Fibroblast of lung (primary cell): ENCODE data around the gene GRIN3B. TPM values are rescaled to one million over a fixed set of nuclear protein-coding genes. Genes with fewer than 3 reads are reported as not detected.

ENCODE experiments used
- DNase-seq, 2 donors: peaks; one replicate each; pipeline versions ENCODE4 v3.0.0 to v3.0.0-alpha.2; 2010; ENCODE audit warnings: low read depth in 2 of 2
- H2AFZ ChIP-seq: 2 replicates; pipeline ENCODE4 v1.5.1; 2012; ENCODE audit warnings: low read length, control low read depth, inconsistent platforms
- H3K27ac ChIP-seq: 2 replicates; pipeline ENCODE4 v1.5.1; 2011; ENCODE audit warnings: low read length, control low read depth; ENCODE audit not compliant: insufficient read depth
- H3K27me3 ChIP-seq: 2 replicates; pipeline ENCODE4 v1.5.1; 2011; ENCODE audit warnings: mild to moderate bottlenecking, low read length; ENCODE audit not compliant: control insufficient read depth, insufficient read depth
- H3K36me3 ChIP-seq: 2 replicates; pipeline ENCODE4 v1.5.1; 2011; ENCODE audit warnings: low read length; ENCODE audit not compliant: control insufficient read depth, insufficient read depth
- H3K4me1 ChIP-seq: 2 replicates; pipeline ENCODE4 v1.5.1; 2011; ENCODE audit warnings: low read length; ENCODE audit not compliant: control insufficient read depth, insufficient read depth; ENCODE audit errors: extremely low read depth
- H3K4me2 ChIP-seq: 2 replicates; pipeline ENCODE4 v1.5.1; 2011; ENCODE audit warnings: low read length, control low read depth; ENCODE audit not compliant: insufficient read depth; ENCODE audit errors: extremely low read depth
- H3K4me3 ChIP-seq, 4 experiments: fragments of 200-600 bp in 1 of 4; sonication (generic) in 1 of 4; replicated peaks in 1 of 4; 2 replicates each; pipeline ENCODE4 v1.5.1; 2011 to 2016; ENCODE audit warnings: low read length in 4 of 4, low read depth in 3 of 4, mild to moderate bottlenecking in 3 of 4, control low read depth in 2 of 4, inconsistent platforms in 1 of 4, mixed read lengths in 1 of 4; ENCODE audit not compliant: insufficient read depth in 1 of 4; ENCODE audit errors: control extremely low read depth in 1 of 4
- H3K79me2 ChIP-seq: 2 replicates; pipeline ENCODE4 v1.5.1; 2012; ENCODE audit warnings: mild to moderate bottlenecking, low read length, inconsistent platforms; ENCODE audit not compliant: control insufficient read depth, insufficient read depth
- H3K9ac ChIP-seq: 2 replicates; pipeline ENCODE4 v1.5.1; 2011; ENCODE audit warnings: mild to moderate bottlenecking, low read length, control low read depth; ENCODE audit not compliant: insufficient read depth
- H3K9me3 ChIP-seq: 2 replicates; pipeline ENCODE4 v1.5.1; 2012; ENCODE audit warnings: low read depth, low read length; ENCODE audit not compliant: control insufficient read depth, insufficient read depth
- H4K20me1 ChIP-seq: 2 replicates; pipeline ENCODE4 v1.5.1; 2011; ENCODE audit warnings: low read length; ENCODE audit not compliant: control insufficient read depth, insufficient read depth; ENCODE audit errors: extremely low read depth
- EZH2 ChIP-seq: IDR thresholded peaks from 2 replicates; pipeline ENCODE4 v1.5.1; 2012; ENCODE audit warnings: low read length, control low read depth, mild to moderate bottlenecking; ENCODE audit errors: missing control alignments
- polyA plus RNA-seq, 2 donors: library from polyadenylated mRNA; depleted of rRNA in 1 of 2; stranded (reverse) in 1 of 2; unstranded in 1 of 2; fragments of >200 nt; gene quantifications; 2 replicates each; pipeline ENCODE4 v1.2.1, GENCODE V29; 2011 to 2012; ENCODE audit warnings: missing spikeins in 1 of 2
- total RNA-seq: library from RNA; depleted of rRNA; stranded (reverse); fragments of >200 nt; gene quantifications from 2 replicates; pipeline ENCODE4 v1.2.1, GENCODE V29; 2014
- TF ChIP-seq, protein P1 (sequence below), 2 donors: IDR thresholded peaks in 1 of 2; conservative IDR thresholded peaks in 1 of 2; 1 replicate in 1 of 2; 2 replicates in 1 of 2; pipeline ENCODE4 v1.5.1; 2011 to 2012; ENCODE audit warnings: low read length in 2 of 2, control low read depth in 1 of 2, inconsistent platforms in 1 of 2, low read depth in 1 of 2, mild to moderate bottlenecking in 1 of 2

The GRIN3B gene
- total and polyA plus RNA-seq, 2 donors (not counting 1 experiment from before 2014, with no cell fraction given), result 0.12 to 0.66 TPM

DNA sequence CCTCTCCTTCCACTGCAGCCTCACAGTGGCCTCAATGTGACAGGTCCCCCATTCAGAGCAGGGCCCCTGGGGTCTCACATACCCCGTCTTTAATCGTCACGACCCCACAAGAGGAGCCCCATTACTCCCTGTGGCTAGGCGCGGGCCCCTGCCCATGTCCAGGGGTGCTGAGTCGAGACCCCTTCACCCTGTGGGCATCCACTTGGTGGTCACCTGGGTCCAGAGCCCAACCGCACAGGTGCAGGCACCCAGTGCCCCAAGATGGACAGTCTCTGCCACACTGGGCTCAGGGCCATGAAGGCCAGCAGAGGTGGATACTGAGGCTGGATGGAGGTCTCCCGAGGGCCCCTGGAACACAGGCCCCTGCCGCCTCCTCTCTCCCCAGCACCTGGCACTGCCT is 17.7 kb downstream of the GRIN3B start:
- TF ChIP-seq EZH2, result no peak
- TF ChIP-seq, protein P1, sequence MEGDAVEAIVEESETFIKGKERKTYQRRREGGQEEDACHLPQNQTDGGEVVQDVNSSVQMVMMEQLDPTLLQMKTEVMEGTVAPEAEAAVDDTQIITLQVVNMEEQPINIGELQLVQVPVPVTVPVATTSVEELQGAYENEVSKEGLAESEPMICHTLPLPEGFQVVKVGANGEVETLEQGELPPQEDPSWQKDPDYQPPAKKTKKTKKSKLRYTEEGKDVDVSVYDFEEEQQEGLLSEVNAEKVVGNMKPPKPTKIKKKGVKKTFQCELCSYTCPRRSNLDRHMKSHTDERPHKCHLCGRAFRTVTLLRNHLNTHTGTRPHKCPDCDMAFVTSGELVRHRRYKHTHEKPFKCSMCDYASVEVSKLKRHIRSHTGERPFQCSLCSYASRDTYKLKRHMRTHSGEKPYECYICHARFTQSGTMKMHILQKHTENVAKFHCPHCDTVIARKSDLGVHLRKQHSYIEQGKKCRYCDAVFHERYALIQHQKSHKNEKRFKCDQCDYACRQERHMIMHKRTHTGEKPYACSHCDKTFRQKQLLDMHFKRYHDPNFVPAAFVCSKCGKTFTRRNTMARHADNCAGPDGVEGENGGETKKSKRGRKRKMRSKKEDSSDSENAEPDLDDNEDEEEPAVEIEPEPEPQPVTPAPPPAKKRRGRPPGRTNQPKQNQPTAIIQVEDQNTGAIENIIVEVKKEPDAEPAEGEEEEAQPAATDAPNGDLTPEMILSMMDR (conservative IDR thresholded peaks at IDR 0.05 in 1 of 2, IDR thresholded peaks at IDR 0.05 in 1 of 2; ENCODE audit: low read depth in 1 of 2, low read length in 2 of 2), result no peak
- no peak for DNase-seq
- Histone ChIP-seq H3K36me3 (peaks cover 14% of the 10 kb centered on the region), H3K9me3 (no peaks in the 10 kb centered on the region), H3K9ac (no peak overlapping the region), H2AFZ (no peak overlapping the region), H3K27ac (peak overlapping the region; percentile 45), H4K20me1 (peaks cover 1% of the 10 kb centered on the region), H3K27me3 (no peaks in the 10 kb centered on the region), H3K4me1 (peaks cover 20% of the 10 kb centered on the region), H3K79me2 (peaks cover 81% of the 10 kb centered on the region), H3K4me3 (no peak overlapping the region), H3K4me2 (no peak overlapping the region)

DNA sequence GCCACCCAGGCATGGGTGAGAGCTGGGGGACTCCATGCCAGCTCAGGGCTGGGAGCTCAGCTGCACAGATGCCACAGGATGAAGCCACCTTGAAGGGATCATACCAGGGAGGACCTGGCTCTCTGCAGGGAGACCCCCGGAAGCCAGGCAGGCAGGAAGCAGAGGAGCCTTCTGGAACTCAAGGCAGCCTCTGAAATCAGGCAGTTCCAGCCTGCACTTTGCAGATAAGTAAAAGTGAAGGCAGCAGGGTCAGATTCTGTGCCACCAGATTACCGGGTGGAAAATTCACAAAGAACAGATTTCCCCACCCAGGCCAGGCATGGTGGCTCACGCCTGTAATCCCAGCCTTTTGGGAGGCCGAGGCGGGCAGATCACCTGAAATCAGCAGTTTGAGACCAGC is 18.2 kb downstream of the GRIN3B start:
- DNase-seq, result no peak
- Histone ChIP-seq H4K20me1 (peaks cover 1% of the 10 kb centered on the region), H3K27me3 (no peaks in the 10 kb centered on the region), H2AFZ (no peak overlapping the region), H3K4me1 (peaks cover 20% of the 10 kb centered on the region), H3K4me3 (peak overlapping the region in 1 of 4 experiments; percentile 91), H3K79me2 (peaks cover 76% of the 10 kb centered on the region), H3K4me2 (peak overlapping the region; percentile 32), H3K9ac (no peak overlapping the region), H3K9me3 (no peaks in the 10 kb centered on the region), H3K36me3 (peaks cover 13% of the 10 kb centered on the region), H3K27ac (no peak overlapping the region)
- no peak for TF ChIP-seq EZH2
- TF ChIP-seq, protein P1 (conservative IDR thresholded peaks at IDR 0.05 in 1 of 2, IDR thresholded peaks at IDR 0.05 in 1 of 2; ENCODE audit: low read depth in 1 of 2, low read length in 2 of 2), result no peak

DNA sequence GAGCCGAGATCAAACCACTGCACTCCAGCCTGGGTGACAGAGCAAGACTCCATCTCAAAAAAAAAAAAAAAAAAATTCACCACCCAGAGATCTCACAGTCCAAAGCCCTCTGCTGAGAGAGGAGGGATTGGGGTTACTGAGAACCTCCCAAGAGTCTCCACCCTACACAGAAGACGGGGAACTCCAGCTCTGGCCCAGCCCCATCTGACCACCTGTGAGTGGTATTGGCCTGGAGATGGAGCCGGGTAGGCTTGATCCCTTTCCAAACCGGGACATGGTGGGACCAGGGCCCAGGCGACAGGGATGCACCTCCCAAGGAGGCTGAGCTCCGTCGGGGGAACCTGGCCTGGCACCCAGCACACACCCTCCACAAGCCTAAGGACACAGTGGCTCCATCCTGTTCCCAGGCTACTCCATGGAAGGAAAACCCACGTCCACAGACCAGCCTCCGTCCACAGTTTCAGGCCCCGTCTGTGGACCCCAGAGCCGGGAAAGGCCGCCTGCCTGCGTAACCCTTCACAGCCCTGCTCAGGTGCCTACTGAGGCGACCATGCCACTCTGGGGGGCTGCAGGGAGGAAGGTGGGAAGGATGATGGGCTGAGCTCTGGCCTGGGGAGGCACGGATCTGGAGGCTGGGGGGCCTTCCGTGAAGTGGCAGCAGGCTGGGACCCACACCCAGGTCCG is 18.9 kb downstream of the GRIN3B start:
- no peak for TF ChIP-seq EZH2
- TF ChIP-seq, protein P1 (conservative IDR thresholded peaks at IDR 0.05 in 1 of 2, IDR thresholded peaks at IDR 0.05 in 1 of 2; ENCODE audit: low read depth in 1 of 2, low read length in 2 of 2), result no peak
- Histone ChIP-seq H3K4me2 (peak overlapping the region; percentile 84), H3K4me3 (peak overlapping the region; percentile 51 to 91 (median 82)), H3K9ac (peak overlapping the region; percentile 91), H4K20me1 (peaks cover 1% of the 10 kb centered on the region), H3K79me2 (peaks cover 69% of the 10 kb centered on the region), H3K36me3 (peaks cover 11% of the 10 kb centered on the region), H3K9me3 (no peaks in the 10 kb centered on the region), H3K4me1 (peaks cover 20% of the 10 kb centered on the region), H2AFZ (no peak overlapping the region), H3K27me3 (no peaks in the 10 kb centered on the region), H3K27ac (peak overlapping the region; percentile 17)
- DNase-seq, result no peak
